ENCODE results near the gene MEGF8. TPM values are rescaled to one million over a fixed set of nuclear protein-coding genes. Genes with fewer than 3 reads are reported as not detected.

The MEGF8 gene
- total and polyA plus RNA-seq, 2 of the 13 experiments (the other 11 are each of a cell fraction or from before 2014, with no cell fraction given): 4.0 to 8.8 TPM

- TF ChIP-seq ZNF142 (CRISPR knock-in tag; IDR thresholded peaks at IDR 0.05) (no peak), RELA (CRISPR knock-in tag; IDR thresholded peaks at IDR 0.05) (no peak), ZZZ3 (CRISPR knock-in tag; IDR thresholded peaks at IDR 0.05; ENCODE audit: borderline replicate concordance) (peak; percentile 77; the same call in 1 of the 2 replicates), MYC (CRISPR knock-in tag; IDR thresholded peaks at IDR 0.05; ENCODE audit: borderline replicate concordance) (0 out of 2 replicates have a peak, but pooled peaks have one; percentile 35), ZNF563 (CRISPR knock-in tag; IDR thresholded peaks at IDR 0.05) (0 out of 2 replicates have a peak, but pooled peaks have one; percentile 18), THYN1 (CRISPR knock-in tag; IDR thresholded peaks at IDR 0.05; ENCODE audit: borderline replicate concordance, low read depth) (no peak), CENPT (CRISPR knock-in tag; IDR thresholded peaks at IDR 0.05; ENCODE audit: low read depth) (no peak), EED (CRISPR knock-in tag; IDR thresholded peaks at IDR 0.05) (0 out of 2 replicates have a peak, but pooled peaks have one; percentile 48), ZBTB20 (CRISPR knock-in tag; IDR thresholded peaks at IDR 0.05; ENCODE audit: borderline replicate concordance, low read depth) (peak; percentile 44; the same call in 1 of the 2 replicates), PHF8 (CRISPR knock-in tag; IDR thresholded peaks at IDR 0.05) (peak; percentile 22; the same call in 1 of the 2 replicates), ZNF136 (CRISPR knock-in tag; IDR thresholded peaks at IDR 0.05; ENCODE audit: low read depth) (no peak), EEA1 (CRISPR knock-in tag; IDR thresholded peaks at IDR 0.05; ENCODE audit: borderline replicate concordance) (peak; percentile 44; the same call in 1 of the 2 replicates), ERF (CRISPR knock-in tag; IDR thresholded peaks at IDR 0.05) (0 out of 2 replicates have a peak, but pooled peaks have one; percentile 18), TBX2 (CRISPR knock-in tag; IDR thresholded peaks at IDR 0.05; ENCODE audit: borderline replicate concordance) (peak; percentile 62; the same call in 1 of the 2 replicates), AKAP8 (CRISPR knock-in tag; IDR thresholded peaks at IDR 0.05) (peak; percentile 79), RBFOX2 (IDR thresholded peaks at IDR 0.05; ENCODE audit: low read depth, low read length) (peak; percentile 83)
- TF ChIP-seq, protein P1, sequence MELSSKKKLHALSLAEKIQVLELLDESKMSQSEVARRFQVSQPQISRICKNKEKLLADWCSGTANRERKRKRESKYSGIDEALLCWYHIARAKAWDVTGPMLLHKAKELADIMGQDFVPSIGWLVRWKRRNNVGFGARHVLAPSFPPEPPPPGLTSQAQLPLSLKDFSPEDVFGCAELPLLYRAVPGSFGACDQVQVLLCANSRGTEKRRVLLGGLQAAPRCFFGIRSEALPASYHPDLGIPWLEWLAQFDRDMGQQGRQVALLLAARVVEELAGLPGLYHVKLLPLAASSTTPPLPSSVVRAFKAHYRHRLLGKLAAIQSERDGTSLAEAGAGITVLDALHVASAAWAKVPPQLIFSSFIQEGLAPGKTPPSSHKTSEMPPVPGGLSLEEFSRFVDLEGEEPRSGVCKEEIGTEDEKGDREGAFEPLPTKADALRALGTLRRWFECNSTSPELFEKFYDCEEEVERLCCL (CRISPR knock-in tag; IDR thresholded peaks at IDR 0.05; ENCODE audit: borderline replicate concordance): no peak
These were observed 42.0 kb upstream of the MEGF8 start (continued) for GRCh38 chr19:42283188-42284065.
